ENCODE results near the gene LSM14B. TPM values are rescaled to one million over a fixed set of nuclear protein-coding genes. Genes with fewer than 3 reads are reported as not detected.
"Not testable (repeated sequence)": the region's sequence is repeated elsewhere in the genome, so short reads cannot be mapped to it uniquely, and the experiment has no call there.

The LSM14B gene
- total and polyA plus RNA-seq, 3 experiments from 2014 or later: 1.1 to 36.4 (median 35.8) TPM

DNA sequence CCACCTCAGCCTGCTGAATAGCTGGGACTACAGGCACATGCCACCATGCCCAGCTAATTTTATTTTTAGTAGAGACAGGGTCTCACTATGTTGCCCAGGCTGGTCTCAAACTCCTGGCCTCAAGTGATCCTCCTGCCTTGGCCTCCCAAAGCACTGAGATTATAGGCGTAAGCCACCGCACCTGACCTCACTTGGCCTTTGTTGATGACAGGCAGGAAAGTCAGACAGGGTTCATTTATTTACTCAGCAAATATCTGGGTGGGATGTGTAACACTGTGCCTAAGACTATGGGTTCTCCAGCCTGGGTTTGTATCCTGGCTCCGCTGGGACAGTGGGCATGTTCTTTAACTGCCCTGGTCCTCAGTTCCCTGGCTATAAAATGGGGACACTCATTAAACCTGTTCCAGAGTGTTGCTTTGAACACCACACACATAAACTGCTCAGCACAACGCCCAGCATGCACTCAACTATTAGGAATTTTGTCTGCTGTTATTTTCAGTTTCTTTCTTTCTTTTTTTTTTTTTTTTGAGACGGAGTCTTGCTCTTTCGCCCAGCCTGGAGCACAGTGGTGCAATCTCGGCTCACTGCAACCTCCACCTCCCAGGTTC lies 6.4 kb upstream of the LSM14B start:
- POLR2A ChIA-PET: not testable (repeated sequence)

DNA sequence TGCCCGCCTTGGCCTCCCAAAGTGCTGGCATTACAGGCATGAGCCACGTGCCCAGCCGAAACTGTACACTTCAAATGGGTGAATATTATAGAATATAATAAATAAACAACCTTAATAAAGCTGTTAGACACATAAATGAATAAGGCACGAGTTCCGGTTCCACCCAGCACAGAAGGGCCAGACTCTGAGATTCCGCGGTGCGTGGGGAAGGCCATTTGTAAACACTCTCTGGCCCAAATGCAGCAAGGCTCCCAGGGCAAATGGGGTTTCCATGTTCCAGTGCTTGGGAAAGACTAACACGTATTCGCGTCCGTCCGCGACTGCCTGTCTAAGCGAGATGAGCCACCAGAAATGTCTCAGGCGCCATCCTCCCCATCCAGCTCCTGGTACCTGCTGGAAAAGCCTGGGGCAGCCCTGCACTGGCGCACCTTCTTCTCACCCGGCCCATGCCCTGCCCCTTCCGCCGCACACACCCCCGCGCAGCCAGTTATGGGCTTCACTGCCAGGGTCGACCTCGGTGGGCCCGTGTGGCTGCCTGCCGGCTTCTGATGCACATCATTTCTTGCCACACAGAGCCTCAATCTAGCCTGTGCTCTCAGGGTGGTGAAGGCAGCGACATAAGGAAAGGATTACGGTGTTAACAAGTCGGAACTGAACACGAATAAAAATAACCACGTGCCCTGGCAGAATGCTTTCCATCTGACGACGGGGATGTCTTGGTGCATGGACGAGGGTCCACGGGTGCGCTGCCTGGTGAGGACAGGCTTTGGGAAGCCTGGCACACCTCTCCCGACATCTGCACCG lies 5.5 kb upstream of the LSM14B start:
- Histone ChIP-seq H3K4me3 (ENCODE audit: low read length) (peak overlapping the region; percentile 36), H3K4me1 (ENCODE audit: insufficient read depth, low read length) (peaks cover 41% of the 10 kb centered on the region), H3K9me3 (ENCODE audit: low read length) (peaks cover 12% of the 10 kb centered on the region), H3K27ac (ENCODE audit: low read depth, low read length) (no peak overlapping the region), H3K27me3 (ENCODE audit: insufficient read depth, low read length, poor library complexity, severe bottlenecking) (no peaks in the 10 kb centered on the region), H3K36me3 (ENCODE audit: insufficient read depth, low read length) (no peaks in the 10 kb centered on the region)
- peak overlapping the region in 7 of 8 donors; percentile 78 to 98 (median 95) for H3K27ac Mint-ChIP-seq
- ChIA-PET POLR2A (no interaction called here), CTCF (interaction anchor here (1.5 to 1.8 kb wide), 2 partner anchors 21 to 27 kb away, joined by 4 to 6 read pairs; no protein-coding TSS in a partner anchor)
- H3K9me3 Mint-ChIP-seq: peaks cover 0 to 39% (median 33%) of the 10 kb centered on the region in 5 donors
- H3K27me3 Mint-ChIP-seq: peaks cover 0 to 8% of the 10 kb centered on the region in 2 donors
- H3K4me3 Mint-ChIP-seq: peak overlapping the region in 2 of 7 donors; percentile 65 to 71
- DNase-seq: no peak
- peaks cover 28 to 47% (median 32%) of the 10 kb centered on the region in 3 donors for H3K4me1 Mint-ChIP-seq
- H3K36me3 Mint-ChIP-seq: peaks cover 0 to 4% (median 3%) of the 10 kb centered on the region in 3 donors

More for the DNA sequence above, 6.4 kb upstream of the LSM14B start:
- DNase-seq; H3K36me3 ChIP-seq (ENCODE audit: insufficient read depth, low read length); H3K27me3 Mint-ChIP-seq; H3K27ac ChIP-seq (ENCODE audit: low read depth, low read length); CTCF ChIA-PET; H3K27me3 ChIP-seq (ENCODE audit: insufficient read depth, low read length, poor library complexity, severe bottlenecking); H3K4me3 Mint-ChIP-seq; H3K4me3 ChIP-seq (ENCODE audit: low read length); H3K36me3 Mint-ChIP-seq: not testable (repeated sequence)
- peaks cover 35% of the 10 kb centered on the region for H3K4me1 ChIP-seq (ENCODE audit: insufficient read depth, low read length)
- Mint-ChIP-seq H3K4me1 (peaks cover 24 to 42% (median 27%) of the 10 kb centered on the region in 3 donors), H3K9me3 (peaks cover 0 to 46% (median 40%) of the 10 kb centered on the region in 5 donors), H3K27ac (peak overlapping the region in 5 of 8 donors; percentile 29 to 94 (median 64))
- H3K9me3 ChIP-seq (ENCODE audit: low read length): peaks cover 15% of the 10 kb centered on the region

DNA sequence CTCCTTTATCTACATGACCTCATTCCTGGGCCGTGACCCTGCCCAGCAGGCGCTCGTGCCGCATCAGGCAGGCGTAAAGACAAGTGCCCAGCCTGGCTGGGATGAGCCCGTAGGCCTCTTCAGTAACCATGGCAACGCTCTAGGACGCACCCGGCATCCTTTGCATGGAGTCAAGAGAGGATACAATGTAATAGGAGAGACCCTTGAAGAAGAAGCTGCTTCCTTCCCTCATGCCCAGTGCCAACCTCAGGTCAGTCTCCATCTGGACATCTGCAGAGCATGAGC lies 5.0 kb upstream of the LSM14B start:
- Histone ChIP-seq H3K9me3 (ENCODE audit: low read length) (peaks cover 8% of the 10 kb centered on the region), H3K27me3 (ENCODE audit: insufficient read depth, low read length, poor library complexity, severe bottlenecking) (no peaks in the 10 kb centered on the region), H3K36me3 (ENCODE audit: insufficient read depth, low read length) (no peaks in the 10 kb centered on the region), H3K4me3 (ENCODE audit: low read length) (peak overlapping the region; percentile 36), H3K4me1 (ENCODE audit: insufficient read depth, low read length) (peaks cover 41% of the 10 kb centered on the region), H3K27ac (ENCODE audit: low read depth, low read length) (no peak overlapping the region)
- ChIA-PET CTCF (interaction anchor here (0.7 to 1.8 kb wide), 3 partner anchors 20 to 77 kb away, joined by 3 to 6 read pairs (median 4); no protein-coding TSS in a partner anchor), POLR2A (interaction anchor here (1.2 kb wide), 1 partner anchor 51 kb away, joined by 7 read pairs; no protein-coding TSS in a partner anchor)
- Mint-ChIP-seq H3K4me1 (peaks cover 28 to 47% (median 32%) of the 10 kb centered on the region in 3 donors), H3K36me3 (peaks cover 0 to 4% (median 3%) of the 10 kb centered on the region in 3 donors), H3K27ac (peak overlapping the region; percentile 67 to 98 (median 94)), H3K4me3 (peak overlapping the region; percentile 38 to 81 (median 67)), H3K27me3 (peaks cover 0 to 8% of the 10 kb centered on the region in 2 donors), H3K9me3 (peaks cover 0 to 37% (median 30%) of the 10 kb centered on the region in 5 donors)
- DNase-seq: no peak

DNA sequence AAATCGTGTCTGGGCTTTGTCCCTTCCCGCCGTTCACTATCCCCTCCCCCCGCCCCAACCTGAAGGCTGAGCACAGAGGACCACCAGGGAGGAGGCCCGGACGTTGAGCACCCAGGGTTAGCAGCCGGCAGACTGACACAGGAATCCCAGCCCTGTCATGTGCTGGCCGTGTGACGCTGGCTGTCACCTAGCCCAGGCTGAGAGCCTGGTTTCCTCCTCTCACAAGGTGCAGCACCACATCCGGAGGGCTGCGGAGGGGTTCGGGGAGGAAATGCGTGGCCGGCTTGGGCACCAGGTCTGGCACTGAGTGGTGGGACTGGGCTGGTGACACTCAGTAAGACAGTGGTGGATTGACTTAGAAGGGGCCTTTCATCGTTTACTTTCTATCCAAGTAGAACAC lies 4.6 kb upstream of the LSM14B start:
- H3K36me3 ChIP-seq (ENCODE audit: insufficient read depth, low read length): no peaks in the 10 kb centered on the region
- peak; percentile 82 to 93 (median 91) for DNase-seq
- peaks cover 0 to 6% of the 10 kb centered on the region in 2 donors for H3K27me3 Mint-ChIP-seq
- peaks cover 28 to 47% (median 32%) of the 10 kb centered on the region in 3 donors for H3K4me1 Mint-ChIP-seq
- peaks cover 41% of the 10 kb centered on the region for H3K4me1 ChIP-seq (ENCODE audit: insufficient read depth, low read length)
- H3K27ac ChIP-seq (ENCODE audit: low read depth, low read length): peak overlapping the region; percentile 33
- ChIA-PET CTCF (interaction anchor here (0.7 to 1.8 kb wide), 3 partner anchors 20 to 77 kb away, joined by 3 to 6 read pairs (median 4); no protein-coding TSS in a partner anchor), POLR2A (interaction anchor here (1.2 kb wide), 1 partner anchor 51 kb away, joined by 7 read pairs; no protein-coding TSS in a partner anchor)
- peak overlapping the region; percentile 67 to 98 (median 94) for H3K27ac Mint-ChIP-seq
- no peaks in the 10 kb centered on the region for H3K27me3 ChIP-seq (ENCODE audit: insufficient read depth, low read length, poor library complexity, severe bottlenecking)
- peak overlapping the region; percentile 38 to 81 (median 67) for H3K4me3 Mint-ChIP-seq
- H3K9me3 Mint-ChIP-seq: peaks cover 0 to 33% (median 27%) of the 10 kb centered on the region in 5 donors
- peaks cover 4% of the 10 kb centered on the region for H3K9me3 ChIP-seq (ENCODE audit: low read length)
- peaks cover 0 to 4% (median 3%) of the 10 kb centered on the region in 3 donors for H3K36me3 Mint-ChIP-seq
- H3K4me3 ChIP-seq (ENCODE audit: low read length): peak overlapping the region; percentile 36

DNA sequence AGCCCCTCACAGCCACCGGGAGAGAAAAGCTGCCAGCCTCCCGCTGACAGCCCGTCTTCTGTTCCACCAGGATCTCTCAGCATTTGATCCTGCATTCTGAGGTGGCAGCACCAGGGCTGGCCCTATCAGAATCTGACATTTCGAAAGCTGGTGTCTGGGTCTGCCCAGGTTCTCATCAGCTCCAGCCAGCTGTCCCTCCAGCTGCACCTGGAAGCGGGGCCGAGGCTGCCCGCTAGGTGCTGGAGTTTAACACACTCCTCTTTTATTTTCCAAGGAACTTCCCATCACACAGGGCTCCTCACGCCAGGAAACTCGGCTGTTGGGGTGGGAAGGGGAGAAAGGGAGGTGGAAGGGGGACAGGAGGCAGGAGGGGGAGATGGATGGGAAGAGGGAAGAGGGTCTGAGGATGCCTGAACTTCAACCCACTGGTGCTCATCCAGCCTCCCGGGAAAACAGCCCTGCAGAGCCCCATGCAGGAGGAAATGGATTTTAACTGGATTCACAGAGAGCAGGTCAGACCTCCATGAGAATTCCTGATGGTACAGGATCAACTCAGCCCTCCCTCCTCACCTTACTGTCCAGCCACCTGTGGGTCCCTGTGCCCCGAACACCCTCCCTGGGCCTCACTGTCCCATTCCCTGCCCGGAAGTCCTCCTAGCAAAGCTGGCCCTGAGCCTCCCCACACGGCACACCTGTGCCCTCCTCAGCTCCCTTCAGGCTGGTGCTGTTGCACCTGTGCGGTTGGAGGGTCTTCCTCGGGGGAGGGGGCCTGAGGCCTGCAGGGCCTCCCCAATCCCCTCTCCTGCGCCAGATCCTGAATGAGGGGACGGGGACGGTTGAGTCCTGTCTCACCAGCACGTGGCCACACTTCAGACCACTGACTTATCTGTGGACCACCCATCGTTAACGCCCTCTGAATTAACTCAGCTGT lies 3.9 kb upstream of the LSM14B start:
- peak overlapping the region; percentile 33 for H3K27ac ChIP-seq (ENCODE audit: low read depth, low read length)
- peaks cover 0 to 28% (median 22%) of the 10 kb centered on the region in 5 donors for H3K9me3 Mint-ChIP-seq
- H3K27me3 ChIP-seq (ENCODE audit: insufficient read depth, low read length, poor library complexity, severe bottlenecking): no peaks in the 10 kb centered on the region
- peak overlapping the region; percentile 15 for H3K4me3 ChIP-seq (ENCODE audit: low read length)
- peaks cover 30 to 50% (median 34%) of the 10 kb centered on the region in 3 donors for H3K4me1 Mint-ChIP-seq
- H3K36me3 ChIP-seq (ENCODE audit: insufficient read depth, low read length): no peaks in the 10 kb centered on the region
- POLR2A ChIA-PET: interaction anchor here (1.2 kb wide), 2 partner anchors 52 to 64 kb away, joined by 3 to 7 read pairs; partner anchors contain the start of gene MTG2
- H3K4me3 Mint-ChIP-seq: peak overlapping the region; percentile 38 to 81 (median 67)
- H3K9me3 ChIP-seq (ENCODE audit: low read length): no peaks in the 10 kb centered on the region
- peaks cover 0 to 3% (median 0%) of the 10 kb centered on the region in 3 donors for H3K36me3 Mint-ChIP-seq
- H3K4me1 ChIP-seq (ENCODE audit: insufficient read depth, low read length): peaks cover 44% of the 10 kb centered on the region
- H3K27ac Mint-ChIP-seq: peak overlapping the region; percentile 67 to 98 (median 94)
- CTCF ChIA-PET: interaction anchor here (0.7 to 1.8 kb wide), 3 partner anchors 19 to 78 kb away, joined by 3 to 6 read pairs (median 4); no protein-coding TSS in a partner anchor
- no peak for DNase-seq
- peaks cover 0 to 3% of the 10 kb centered on the region in 2 donors for H3K27me3 Mint-ChIP-seq

DNA sequence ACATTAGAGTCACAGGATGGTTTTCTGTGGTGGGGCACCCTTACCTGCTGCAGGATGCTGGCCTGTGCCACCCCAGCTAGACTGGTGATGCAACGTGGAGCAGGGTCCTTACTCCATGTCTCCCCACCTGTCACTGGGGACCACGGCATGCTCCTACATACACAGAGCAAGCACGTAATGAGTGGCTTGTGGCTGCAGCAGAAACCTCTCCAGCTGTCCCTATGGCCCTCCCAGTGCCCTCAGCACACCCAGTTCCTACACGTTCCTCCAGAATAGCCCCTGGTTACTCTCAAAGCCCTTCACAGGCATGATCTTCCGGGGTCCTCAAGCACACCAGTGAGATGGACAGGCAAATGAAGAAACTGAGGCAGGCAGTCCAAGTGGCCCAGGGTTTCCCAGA lies 3.2 kb upstream of the LSM14B start:
- POLR2A ChIA-PET: interaction anchor here (0.8 to 1.2 kb wide), 2 partner anchors 52 to 64 kb away, joined by 3 to 4 read pairs; partner anchors contain the start of gene MTG2
- Histone ChIP-seq H3K4me3 (ENCODE audit: low read length) (no peak overlapping the region), H3K4me1 (ENCODE audit: insufficient read depth, low read length) (peaks cover 52% of the 10 kb centered on the region), H3K27ac (ENCODE audit: low read depth, low read length) (no peak overlapping the region), H3K27me3 (ENCODE audit: insufficient read depth, low read length, poor library complexity, severe bottlenecking) (no peaks in the 10 kb centered on the region), H3K36me3 (ENCODE audit: insufficient read depth, low read length) (peaks cover 5% of the 10 kb centered on the region), H3K9me3 (ENCODE audit: low read length) (no peaks in the 10 kb centered on the region)
- peaks cover 0 to 3% of the 10 kb centered on the region in 2 donors for H3K27me3 Mint-ChIP-seq
- H3K27ac Mint-ChIP-seq: peak overlapping the region; percentile 56 to 97 (median 93)
- peaks cover 36 to 57% (median 41%) of the 10 kb centered on the region in 3 donors for H3K4me1 Mint-ChIP-seq
- H3K9me3 Mint-ChIP-seq: peaks cover 0 to 21% (median 18%) of the 10 kb centered on the region in 5 donors
- no peak for DNase-seq
- H3K36me3 Mint-ChIP-seq: peaks cover 0 to 8% (median 0%) of the 10 kb centered on the region in 3 donors
- peak overlapping the region in 5 of 7 donors; percentile 1 to 60 (median 29) for H3K4me3 Mint-ChIP-seq
- CTCF ChIA-PET: no interaction called here
